Endothelial cell of umbilical vein (primary cell): ENCODE measurements around the gene ACOT7. TPM values are rescaled to one million over a fixed set of nuclear protein-coding genes. Genes with fewer than 3 reads are reported as not detected.

Experiments
- BruUV-seq: library from RNA; stranded (reverse); fragments of 400-500 nt; replicated peaks from 2 replicates; lab custom pipeline; 2021; lab: Mats Ljungman, UMichigan
- CTCF ChIA-PET: fragments of 300-600, 350-600 bp; sonication (Branson Sonifier 250); formaldehyde crosslinking; loops from one replicate; lab custom pipeline; 2021; ENCODE audit warnings: antibody characterized with exemption, inconsistent platforms; lab: Charles Lee
- POLR2A ChIA-PET: fragments of 300-600, 350-600 bp; sonication (Branson Sonifier 250); formaldehyde crosslinking; loops from one replicate; lab custom pipeline; 2021; ENCODE audit warnings: antibody characterized with exemption, inconsistent platforms; lab: Charles Lee
- DNase-seq: peaks from one replicate; pipeline ENCODE4 v3.0.0-alpha.2; 2011; ENCODE audit warnings: low read depth, low spot score
- FAIRE-seq: peaks from 2 replicates; lab custom pipeline; 2011; peaks lifted over from hg19 to GRCh38; lab: Jason Lieb, UNC
- H2AFZ ChIP-seq: 2 replicates; pipeline ENCODE4 v1.6.0; 2012; ENCODE audit warnings: low read depth, low read length, control low read depth, inconsistent platforms
- H3K27ac ChIP-seq: 2 replicates; pipeline ENCODE4 v1.5.1; 2011; ENCODE audit warnings: low read depth, mild to moderate bottlenecking, control low read depth, low read length, moderate library complexity; ENCODE audit not compliant: insufficient read depth
- H3K27me3 ChIP-seq, 2 experiments: 2 replicates each; pipeline versions ENCODE4 v1.6.0 to v1.6.1; 2011; ENCODE audit warnings: low read length in 2 of 2, mixed read lengths in 1 of 2; ENCODE audit not compliant: control insufficient read depth in 2 of 2, insufficient read depth in 2 of 2
- H3K36me3 ChIP-seq, 2 experiments: 2 replicates in 1 of 2; 3 replicates in 1 of 2; pipeline ENCODE4 v1.5.1; 2011; ENCODE audit warnings: low read length in 2 of 2, mild to moderate bottlenecking in 1 of 2, moderate library complexity in 1 of 2; ENCODE audit not compliant: control insufficient read depth in 2 of 2, insufficient read depth in 2 of 2; ENCODE audit errors: extremely low read depth in 1 of 2
- H3K4me1 ChIP-seq: 3 replicates; pipeline ENCODE4 v1.5.1; 2011; ENCODE audit warnings: mild to moderate bottlenecking, low read length; ENCODE audit not compliant: control insufficient read depth, insufficient read depth; ENCODE audit errors: extremely low read depth
- H3K4me2 ChIP-seq: 2 replicates; pipeline ENCODE4 v1.6.1; 2011; ENCODE audit warnings: low read length, control low read depth, mixed read lengths; ENCODE audit not compliant: insufficient read depth
- H3K4me3 ChIP-seq, 3 experiments: fragments of 200-600 bp in 1 of 3; sonication (generic), shearing (Covaris generic) in 1 of 3; replicated peaks in 1 of 3; 2 replicates each; pipeline ENCODE4 v1.5.1; 2011 to 2016; ENCODE audit warnings: control low read depth in 3 of 3, low read length in 3 of 3, mild to moderate bottlenecking in 2 of 3, inconsistent platforms in 1 of 3, low read depth in 1 of 3, moderate library complexity in 1 of 3; ENCODE audit not compliant: insufficient read depth in 1 of 3
- H3K79me2 ChIP-seq: 2 replicates; pipeline ENCODE4 v1.6.0; 2012; ENCODE audit warnings: low read length, inconsistent platforms; ENCODE audit not compliant: control insufficient read depth, insufficient read depth
- H3K9ac ChIP-seq: replicated peaks from 2 replicates; pipeline ENCODE3; 2011; ENCODE audit warnings: low read length, control low read depth; ENCODE audit not compliant: insufficient read depth; ENCODE audit errors: extremely low read depth
- H3K9me1 ChIP-seq: replicated peaks from 3 replicates; pipeline ENCODE4 v1.6.0; 2011; ENCODE audit warnings: mild to moderate bottlenecking, low read length; ENCODE audit not compliant: control insufficient read depth, insufficient read depth; ENCODE audit errors: extremely low read depth
- H3K9me3 ChIP-seq: replicated peaks from 2 replicates; pipeline ENCODE4 v1.5.1; 2012; ENCODE audit warnings: low read length, inconsistent platforms; ENCODE audit not compliant: control insufficient read depth, insufficient read depth
- H4K20me1 ChIP-seq: replicated peaks from 2 replicates; pipeline ENCODE3; 2011; ENCODE audit warnings: mild to moderate bottlenecking, low read length; ENCODE audit not compliant: control insufficient read depth, insufficient read depth; ENCODE audit errors: extremely low read depth
- EZH2 ChIP-seq: IDR thresholded peaks from 2 replicates; pipeline ENCODE4 v1.6.1; 2012; ENCODE audit warnings: borderline replicate concordance, low read depth, mild to moderate bottlenecking, moderate library complexity, low read length, inconsistent platforms; ENCODE audit not compliant: severe bottlenecking
- FOS ChIP-seq: IDR thresholded peaks from 2 replicates; pipeline ENCODE4 v1.6.1; 2011; ENCODE audit warnings: mild to moderate bottlenecking, low read length, moderate library complexity, borderline replicate concordance; ENCODE audit not compliant: insufficient read depth
- GATA2 ChIP-seq: IDR thresholded peaks from 2 replicates; pipeline ENCODE4 v1.7.0; 2011; ENCODE audit warnings: low read depth, mild to moderate bottlenecking, moderate library complexity, mixed read lengths, low read length; ENCODE audit not compliant: insufficient read length, insufficient read depth
- JUN ChIP-seq: IDR thresholded peaks from 2 replicates; pipeline ENCODE4 v1.6.1; 2011; ENCODE audit warnings: borderline replicate concordance, low read depth; ENCODE audit not compliant: insufficient read length, insufficient read depth
- MAX ChIP-seq: IDR thresholded peaks from 2 replicates; pipeline ENCODE4 v1.6.1; 2011; ENCODE audit not compliant: insufficient read depth, insufficient read length
- MYC ChIP-seq: IDR thresholded peaks from one replicate; pipeline ENCODE4 v1.6.1; 2011; ENCODE audit warnings: mild to moderate bottlenecking, low read depth, low read length
- POLR2A ChIP-seq: IDR thresholded peaks from 2 replicates; pipeline ENCODE4 v1.6.1; 2012; ENCODE audit warnings: low read depth, mild to moderate bottlenecking, control low read depth, low read length
- POLR2AphosphoS5 ChIP-seq: IDR thresholded peaks from 2 replicates; pipeline ENCODE4 v1.6.1; 2012; ENCODE audit warnings: low read depth, mild to moderate bottlenecking, control low read depth, low read length, moderate library complexity; ENCODE audit not compliant: insufficient read depth
- dilution Hi-C: fragments of 300-500 bp; cut with MboI; formaldehyde crosslinking; loops from one replicate; pipeline ENCODE4 v1.15.0; 2019; ENCODE audit warnings: low sequenced_read_pairs; ENCODE audit not compliant: extremely low pct_ligation_motif_present
- intact Hi-C: fragments of 100-400 bp; cut with micrococcal nuclease; formaldehyde crosslinking; loops from one replicate; pipeline ENCODE4 v1.10.0; 2022
- polyA plus RNA-seq, 4 experiments: library from polyadenylated mRNA; depleted of rRNA in 3 of 4; stranded (reverse) in 3 of 4; unstranded in 1 of 4; fragments of >200 nt; gene quantifications; 2 replicates each; pipeline versions ENCODE4 v1.2.1 to v1.2.3, GENCODE V29; 2011 to 2012; ENCODE audit warnings: missing spikeins in 1 of 4
- total RNA-seq: library from RNA; stranded (reverse); gene quantifications from 2 replicates; pipeline ENCODE4 v1.2.3, GENCODE V29; 2021
- TF ChIP-seq, protein P1 (sequence below), 2 donors: IDR thresholded peaks; 1 replicate in 1 of 2; 2 replicates in 1 of 2; pipeline ENCODE4 v1.5.1; 2011; ENCODE audit warnings: low read length in 2 of 2, mild to moderate bottlenecking in 2 of 2, moderate library complexity in 2 of 2, control low read depth in 1 of 2, inconsistent platforms in 1 of 2, low read depth in 1 of 2; ENCODE audit not compliant: insufficient read depth in 1 of 2; ENCODE audit errors: extremely low read depth in 1 of 2

ACOT7 gene
- total and polyA plus RNA-seq, 2 donors (not counting 3 experiments of a cell fraction or from before 2014, with no cell fraction given): 69.4 to 105 TPM

DNA sequence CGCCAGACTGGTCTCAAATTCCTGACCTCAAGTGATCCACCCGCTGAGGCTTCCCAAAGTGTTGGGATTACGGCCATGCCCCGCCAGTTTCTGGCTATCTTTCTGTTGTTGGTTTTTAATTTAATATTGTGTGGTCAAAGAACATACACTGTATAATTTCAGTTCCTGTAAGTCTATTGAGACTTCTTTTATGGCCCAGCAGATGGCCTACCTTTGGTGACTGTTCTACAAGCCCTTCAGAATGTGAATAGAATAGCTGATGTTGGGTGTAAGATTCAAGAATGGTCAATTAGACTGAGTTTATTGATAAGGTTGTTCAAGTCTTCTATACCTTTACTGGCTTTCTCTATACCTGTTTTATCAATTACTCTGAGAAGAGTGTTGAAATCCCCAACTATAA is 15.5 kb upstream of the ACOT7 start:
- FAIRE-seq (no peak), DNase-seq (no peak)
- Histone ChIP-seq H4K20me1 (no peaks in the 10 kb centered on the region), H3K9ac (no peak overlapping the region), H3K4me1 (peaks cover 4% of the 10 kb centered on the region), H3K4me2 (no peak overlapping the region), H3K79me2 (no peaks in the 10 kb centered on the region), H3K9me3 (no peaks in the 10 kb centered on the region), H2AFZ (no peak overlapping the region), H3K4me3 (no peak overlapping the region), H3K36me3 (no peaks in the 10 kb centered on the region), H3K27me3 (no peaks in the 10 kb centered on the region), H3K27ac (no peak overlapping the region), H3K9me1 (no peaks in the 10 kb centered on the region)
- BruUV-seq: no TSS peak
- dilution Hi-C loops (no loop called here), intact Hi-C loops (no loop called here)
- TF ChIP-seq POLR2AphosphoS5 (no peak), JUN (no peak), GATA2 (no peak), POLR2A (no peak), EZH2 (no peak), FOS (no peak), MYC (no peak), MAX (no peak)
- TF ChIP-seq, protein P1, sequence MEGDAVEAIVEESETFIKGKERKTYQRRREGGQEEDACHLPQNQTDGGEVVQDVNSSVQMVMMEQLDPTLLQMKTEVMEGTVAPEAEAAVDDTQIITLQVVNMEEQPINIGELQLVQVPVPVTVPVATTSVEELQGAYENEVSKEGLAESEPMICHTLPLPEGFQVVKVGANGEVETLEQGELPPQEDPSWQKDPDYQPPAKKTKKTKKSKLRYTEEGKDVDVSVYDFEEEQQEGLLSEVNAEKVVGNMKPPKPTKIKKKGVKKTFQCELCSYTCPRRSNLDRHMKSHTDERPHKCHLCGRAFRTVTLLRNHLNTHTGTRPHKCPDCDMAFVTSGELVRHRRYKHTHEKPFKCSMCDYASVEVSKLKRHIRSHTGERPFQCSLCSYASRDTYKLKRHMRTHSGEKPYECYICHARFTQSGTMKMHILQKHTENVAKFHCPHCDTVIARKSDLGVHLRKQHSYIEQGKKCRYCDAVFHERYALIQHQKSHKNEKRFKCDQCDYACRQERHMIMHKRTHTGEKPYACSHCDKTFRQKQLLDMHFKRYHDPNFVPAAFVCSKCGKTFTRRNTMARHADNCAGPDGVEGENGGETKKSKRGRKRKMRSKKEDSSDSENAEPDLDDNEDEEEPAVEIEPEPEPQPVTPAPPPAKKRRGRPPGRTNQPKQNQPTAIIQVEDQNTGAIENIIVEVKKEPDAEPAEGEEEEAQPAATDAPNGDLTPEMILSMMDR (IDR thresholded peaks at IDR 0.05; ENCODE audit: extremely low read depth in 1 of 2, insufficient read depth in 1 of 2, low read depth in 1 of 2, low read length in 2 of 2): no peak
- ChIA-PET CTCF (interaction anchor here (1.1 to 20.3 kb wide), 7 partner anchors 11 to 162 kb away, joined by 3 to 237 read pairs (median 5); partner anchors contain the start of genes ACOT7 and HES2), POLR2A (no interaction called here)
